Central memory CD8-positive, alpha-beta T cell (primary cell): ENCODE data around the gene SLC6A4.

Experiments
- ATAC-seq: fragments of 150-1000 bp; cut with Tn5 transposase; replicated peaks from 2 replicates; pipeline ENCODE4 v1.10.0; 2022; ENCODE audit warnings: mild to moderate bottlenecking, moderate FRiP score, moderate number of reproducible peaks; ENCODE audit not compliant: poor library complexity, severe bottlenecking; ENCODE audit errors: extremely low read depth
- DNase-seq, 2 donors: peaks; one replicate each; pipeline ENCODE4 v3.0.0; 2021; ENCODE audit warnings: low spot score in 2 of 2
- H3K27ac Mint-ChIP-seq: one replicate; pipeline ENCODE4 v1.8.0; 2022; ENCODE audit warnings: low read depth, mild to moderate bottlenecking, moderate library complexity, mixed read lengths
- H3K27me3 Mint-ChIP-seq: one replicate; pipeline ENCODE4 v1.8.0; 2022; ENCODE audit warnings: mixed read lengths
- H3K36me3 Mint-ChIP-seq: one replicate; pipeline ENCODE4 v1.8.0; 2022; ENCODE audit warnings: mild to moderate bottlenecking, moderate library complexity, mixed read lengths; ENCODE audit not compliant: insufficient read depth
- H3K4me1 Mint-ChIP-seq: one replicate; pipeline ENCODE4 v1.8.0; 2022; ENCODE audit warnings: mixed read lengths
- H3K4me3 Mint-ChIP-seq: one replicate; pipeline ENCODE4 v1.8.0; 2022; ENCODE audit warnings: mild to moderate bottlenecking, moderate library complexity, mixed read lengths
- H3K9me3 Mint-ChIP-seq: one replicate; pipeline ENCODE4 v1.8.0; 2022; ENCODE audit warnings: mixed read lengths

The SLC6A4 gene

DNA sequence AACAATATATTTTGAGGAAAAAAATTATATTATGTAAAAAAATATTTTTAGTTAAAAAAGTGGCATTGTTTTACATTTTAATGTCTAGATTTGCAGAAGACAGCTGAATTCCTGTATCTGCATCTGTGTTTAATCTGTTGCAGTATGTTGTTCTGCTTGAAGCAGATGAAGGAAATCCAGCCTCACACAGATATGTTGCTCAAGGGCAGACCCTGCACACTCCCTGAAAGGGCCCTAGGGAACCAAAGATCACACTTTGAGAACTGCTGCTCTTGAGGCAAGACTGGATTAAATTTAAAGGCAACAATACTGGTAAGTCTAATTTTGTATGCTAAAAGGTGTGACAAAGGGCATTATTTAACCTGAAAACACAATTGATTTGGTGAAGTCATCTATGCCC, 16.4 kb upstream of the SLC6A4 start:
- DNase-seq, result no peak
- no peaks in the 10 kb centered on the region for H3K9me3 Mint-ChIP-seq
- H3K4me3 Mint-ChIP-seq, result no peak overlapping the region
- peaks cover 7% of the 10 kb centered on the region for H3K4me1 Mint-ChIP-seq
- H3K27ac Mint-ChIP-seq, result no peak overlapping the region
- H3K27me3 Mint-ChIP-seq, result no peaks in the 10 kb centered on the region
- peaks cover 26% of the 10 kb centered on the region for H3K36me3 Mint-ChIP-seq
- ATAC-seq, result no peak

DNA sequence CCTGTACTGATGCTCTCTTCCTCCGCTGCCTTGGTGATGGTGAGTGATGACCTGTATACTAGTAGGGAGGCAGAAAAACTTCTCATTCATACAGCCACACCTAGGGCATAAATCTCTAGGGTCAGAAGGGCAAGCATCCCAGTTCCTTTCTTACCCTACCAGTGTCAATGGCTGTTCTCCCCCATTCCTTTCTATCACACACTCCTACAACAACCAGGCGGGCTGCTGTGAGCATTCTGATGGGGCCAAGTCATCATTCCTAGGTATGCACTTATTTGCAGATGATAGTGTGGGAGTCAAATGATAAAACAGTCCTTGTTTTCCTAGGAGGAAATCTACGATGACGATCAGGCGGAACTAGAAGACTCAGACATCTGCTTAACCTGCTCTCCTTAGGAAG, 14.0 kb upstream of the SLC6A4 start:
- ATAC-seq, result no peak
- H3K4me3 Mint-ChIP-seq, result no peak overlapping the region

GRCh38 chr17:30248786-30249185, 13.3 kb upstream of the SLC6A4 start:
- H3K4me3 Mint-ChIP-seq, result no peak overlapping the region
- peaks cover 22% of the 10 kb centered on the region for H3K36me3 Mint-ChIP-seq
- H3K4me1 Mint-ChIP-seq, result peaks cover 7% of the 10 kb centered on the region
- no peak for DNase-seq
- H3K9me3 Mint-ChIP-seq, result no peaks in the 10 kb centered on the region
- ATAC-seq, result no peak
- H3K27me3 Mint-ChIP-seq, result no peaks in the 10 kb centered on the region
- no peak overlapping the region for H3K27ac Mint-ChIP-seq

More for the DNA sequence above, 14.0 kb upstream of the SLC6A4 start:
- no peaks in the 10 kb centered on the region for H3K9me3 Mint-ChIP-seq
- no peak for DNase-seq
- H3K4me1 Mint-ChIP-seq, result peaks cover 7% of the 10 kb centered on the region
- peaks cover 22% of the 10 kb centered on the region for H3K36me3 Mint-ChIP-seq
- no peak overlapping the region for H3K27ac Mint-ChIP-seq
- no peaks in the 10 kb centered on the region for H3K27me3 Mint-ChIP-seq

GRCh38 chr17:30246460-30246859, 11.0 kb upstream of the SLC6A4 start:
- ATAC-seq (no peak), DNase-seq (no peak)
- Mint-ChIP-seq H3K27ac (peak overlapping the region; percentile 30), H3K36me3 (peaks cover 17% of the 10 kb centered on the region), H3K4me1 (peaks cover 7% of the 10 kb centered on the region), H3K27me3 (no peaks in the 10 kb centered on the region), H3K4me3 (no peak overlapping the region), H3K9me3 (no peaks in the 10 kb centered on the region)

DNA sequence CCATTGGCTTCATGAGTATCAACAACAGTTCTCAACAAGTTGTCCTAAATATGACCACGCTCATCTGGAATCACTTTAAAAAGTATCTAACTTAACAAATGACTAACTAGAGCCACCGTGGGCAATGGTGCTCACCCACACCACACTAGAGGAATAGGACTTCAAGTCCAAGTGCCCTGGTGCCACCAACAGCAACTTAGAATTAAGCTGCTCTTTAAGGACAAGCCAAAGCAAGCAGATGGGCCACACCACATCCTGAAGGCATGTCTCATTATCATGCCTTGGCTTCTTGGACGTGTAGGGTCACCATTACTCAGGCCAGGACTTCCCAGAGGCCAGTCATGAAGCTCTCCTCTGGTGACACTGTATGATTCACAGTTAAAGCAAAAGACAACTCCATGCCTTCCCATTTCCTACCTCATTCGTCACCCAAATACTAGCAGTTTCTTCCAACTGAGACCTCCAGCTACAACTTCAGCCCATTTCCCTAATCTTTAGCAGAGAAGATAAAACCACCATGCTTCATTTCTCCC, 9.4 kb upstream of the SLC6A4 start:
- no peak overlapping the region for H3K4me3 Mint-ChIP-seq
- H3K9me3 Mint-ChIP-seq, result no peaks in the 10 kb centered on the region
- no peaks in the 10 kb centered on the region for H3K27me3 Mint-ChIP-seq
- ATAC-seq (no peak), DNase-seq (no peak)
- H3K27ac Mint-ChIP-seq, result no peak overlapping the region
- H3K36me3 Mint-ChIP-seq, result peaks cover 15% of the 10 kb centered on the region
- peaks cover 7% of the 10 kb centered on the region for H3K4me1 Mint-ChIP-seq

- ATAC-seq (no peak), DNase-seq (no peak)
- Mint-ChIP-seq H3K4me1 (peaks cover 7% of the 10 kb centered on the region), H3K9me3 (no peaks in the 10 kb centered on the region), H3K27me3 (peaks cover 8% of the 10 kb centered on the region), H3K27ac (no peak overlapping the region), H3K36me3 (peaks cover 10% of the 10 kb centered on the region), H3K4me3 (no peak overlapping the region)
Measured at GRCh38 chr17:30243568-30243967, 8.1 kb upstream of the SLC6A4 start.

DNA sequence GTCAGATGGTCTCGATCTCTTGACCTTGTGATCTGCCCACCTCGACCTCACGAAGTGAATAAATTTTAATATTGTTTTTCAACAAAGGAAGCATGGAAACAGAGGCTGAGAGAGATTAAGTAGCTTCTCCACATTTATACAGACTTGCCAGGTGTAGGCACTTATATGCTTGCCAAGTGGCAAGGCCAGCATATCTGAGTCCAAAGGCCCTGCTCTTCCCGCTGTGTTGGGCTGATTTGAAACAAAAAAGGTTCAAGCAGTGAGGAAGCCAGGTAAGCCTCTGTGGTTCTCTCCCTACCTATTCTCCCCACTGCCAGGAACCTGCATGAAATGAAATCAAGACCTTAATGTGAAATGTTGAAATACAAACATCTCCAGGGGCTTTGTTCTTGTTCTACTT, 7.5 kb upstream of the SLC6A4 start:
- H3K9me3 Mint-ChIP-seq, result no peaks in the 10 kb centered on the region
- no peak overlapping the region for H3K4me3 Mint-ChIP-seq
- no peak for ATAC-seq
- peaks cover 7% of the 10 kb centered on the region for H3K4me1 Mint-ChIP-seq
- H3K36me3 Mint-ChIP-seq, result peaks cover 5% of the 10 kb centered on the region
- peaks cover 13% of the 10 kb centered on the region for H3K27me3 Mint-ChIP-seq
- H3K27ac Mint-ChIP-seq, result no peak overlapping the region
- no peak for DNase-seq

DNA sequence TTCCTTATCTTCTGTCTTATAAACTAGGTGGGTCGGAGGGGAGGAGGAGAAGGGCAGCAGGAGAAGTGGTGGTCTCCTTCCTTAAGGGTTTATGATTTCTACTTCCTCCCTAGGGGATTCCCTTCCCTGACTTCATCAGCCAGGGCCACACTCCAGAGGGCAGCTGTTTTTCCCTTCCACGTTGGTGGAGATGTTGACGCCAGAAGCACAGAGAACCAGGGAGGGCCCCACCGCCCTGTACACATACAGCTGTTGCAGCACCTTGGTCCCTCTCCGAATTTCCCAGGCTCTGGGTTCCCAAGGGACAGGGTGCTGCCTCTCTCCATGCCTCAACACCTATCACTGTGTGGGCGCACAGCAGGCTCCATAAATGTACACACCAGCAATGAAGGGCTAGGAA, 5.6 kb upstream of the SLC6A4 start:
- Mint-ChIP-seq H3K27me3 (peaks cover 33% of the 10 kb centered on the region), H3K4me1 (peaks cover 3% of the 10 kb centered on the region), H3K27ac (no peak overlapping the region), H3K9me3 (no peaks in the 10 kb centered on the region), H3K4me3 (no peak overlapping the region), H3K36me3 (no peaks in the 10 kb centered on the region)
- DNase-seq, result no peak
- no peak for ATAC-seq

DNA sequence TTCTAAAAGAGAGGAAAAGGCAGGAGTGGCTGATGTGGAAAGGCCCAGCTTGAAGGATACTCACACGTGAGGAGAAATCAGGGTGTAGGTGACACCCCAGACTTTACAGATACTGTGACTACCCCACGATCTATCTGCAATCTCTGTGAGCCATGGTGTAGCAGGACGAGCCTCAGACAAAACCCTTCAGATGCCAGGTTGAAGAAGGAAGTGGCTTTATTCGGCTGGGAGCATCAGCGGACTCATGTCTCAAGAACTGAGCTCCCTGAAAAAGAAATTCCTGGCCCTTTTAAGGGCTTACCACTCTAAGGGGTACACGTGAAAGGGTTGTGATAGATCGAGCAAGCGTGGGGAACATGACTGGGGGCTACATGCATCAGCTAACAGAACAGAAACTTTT, 4.7 kb upstream of the SLC6A4 start:
- ATAC-seq, result no peak
- H3K27me3 Mint-ChIP-seq, result peaks cover 40% of the 10 kb centered on the region
- H3K4me3 Mint-ChIP-seq, result no peak overlapping the region
- DNase-seq, result no peak
- no peaks in the 10 kb centered on the region for H3K9me3 Mint-ChIP-seq
- H3K4me1 Mint-ChIP-seq, result peaks cover 6% of the 10 kb centered on the region
- H3K27ac Mint-ChIP-seq, result no peak overlapping the region
- no peaks in the 10 kb centered on the region for H3K36me3 Mint-ChIP-seq

- Mint-ChIP-seq H3K4me1 (peaks cover 6% of the 10 kb centered on the region), H3K27ac (no peak overlapping the region), H3K27me3 (peaks cover 51% of the 10 kb centered on the region), H3K36me3 (no peaks in the 10 kb centered on the region), H3K4me3 (no peak overlapping the region), H3K9me3 (no peaks in the 10 kb centered on the region)
- ATAC-seq (no peak), DNase-seq (no peak)
Measured at GRCh38 chr17:30239089-30239462, 3.6 kb upstream of the SLC6A4 start.

- peaks cover 57% of the 10 kb centered on the region for H3K27me3 Mint-ChIP-seq
- DNase-seq (no peak), ATAC-seq (no peak)
- H3K27ac Mint-ChIP-seq, result no peak overlapping the region
- no peaks in the 10 kb centered on the region for H3K36me3 Mint-ChIP-seq
- peaks cover 6% of the 10 kb centered on the region for H3K4me1 Mint-ChIP-seq
- no peak overlapping the region for H3K4me3 Mint-ChIP-seq
- no peaks in the 10 kb centered on the region for H3K9me3 Mint-ChIP-seq
Measured at GRCh38 chr17:30238387-30239088, 3.0 kb upstream of the SLC6A4 start.

DNA sequence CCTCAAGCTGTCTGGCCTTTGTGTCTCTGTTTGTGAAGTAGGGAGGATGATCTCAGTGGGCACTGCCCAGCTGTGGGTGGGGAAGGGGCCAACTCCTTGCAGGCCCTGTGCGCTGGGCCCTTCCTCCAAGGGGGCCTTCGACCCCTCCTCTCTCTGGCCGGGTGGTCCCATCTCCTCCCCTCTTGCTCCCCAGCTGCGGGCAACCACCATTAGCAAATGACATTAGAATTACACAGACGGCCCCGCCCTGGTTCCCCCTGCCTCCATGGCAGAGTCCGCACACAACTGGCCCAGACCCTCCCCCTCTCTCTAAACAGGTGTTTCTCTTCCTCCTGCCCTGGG, 2.5 kb upstream of the SLC6A4 start:
- ATAC-seq, result no peak
- no peak for DNase-seq
- H3K27ac Mint-ChIP-seq, result no peak overlapping the region
- H3K36me3 Mint-ChIP-seq, result no peaks in the 10 kb centered on the region
- no peak overlapping the region for H3K4me3 Mint-ChIP-seq
- H3K9me3 Mint-ChIP-seq, result no peaks in the 10 kb centered on the region
- H3K4me1 Mint-ChIP-seq, result peaks cover 6% of the 10 kb centered on the region
- peaks cover 62% of the 10 kb centered on the region for H3K27me3 Mint-ChIP-seq

GRCh38 chr17:30237296-30238002, 2.0 kb upstream of the SLC6A4 start:
- Mint-ChIP-seq H3K4me1 (peaks cover 6% of the 10 kb centered on the region), H3K9me3 (no peaks in the 10 kb centered on the region), H3K4me3 (no peak overlapping the region), H3K36me3 (no peaks in the 10 kb centered on the region), H3K27ac (no peak overlapping the region), H3K27me3 (peaks cover 68% of the 10 kb centered on the region)
- DNase-seq (no peak), ATAC-seq (no peak)
